HG03025 (cell line): ENCODE results near the gene MAGEH1.
"Not testable (repeated sequence)": the region's sequence is repeated elsewhere in the genome, so short reads cannot be mapped to it uniquely, and the experiment has no call there.

ENCODE experiments used
- ATAC-seq: cut with Tn5 transposase; IDR thresholded peaks from one replicate; pipeline ENCODE4 v1.9.1; 2021; ENCODE audit warnings: mild to moderate bottlenecking, moderate library complexity; ENCODE audit not compliant: unreplicated experiment, low FRiP score

MAGEH1 gene, protein sequence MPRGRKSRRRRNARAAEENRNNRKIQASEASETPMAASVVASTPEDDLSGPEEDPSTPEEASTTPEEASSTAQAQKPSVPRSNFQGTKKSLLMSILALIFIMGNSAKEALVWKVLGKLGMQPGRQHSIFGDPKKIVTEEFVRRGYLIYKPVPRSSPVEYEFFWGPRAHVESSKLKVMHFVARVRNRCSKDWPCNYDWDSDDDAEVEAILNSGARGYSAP

DNA sequence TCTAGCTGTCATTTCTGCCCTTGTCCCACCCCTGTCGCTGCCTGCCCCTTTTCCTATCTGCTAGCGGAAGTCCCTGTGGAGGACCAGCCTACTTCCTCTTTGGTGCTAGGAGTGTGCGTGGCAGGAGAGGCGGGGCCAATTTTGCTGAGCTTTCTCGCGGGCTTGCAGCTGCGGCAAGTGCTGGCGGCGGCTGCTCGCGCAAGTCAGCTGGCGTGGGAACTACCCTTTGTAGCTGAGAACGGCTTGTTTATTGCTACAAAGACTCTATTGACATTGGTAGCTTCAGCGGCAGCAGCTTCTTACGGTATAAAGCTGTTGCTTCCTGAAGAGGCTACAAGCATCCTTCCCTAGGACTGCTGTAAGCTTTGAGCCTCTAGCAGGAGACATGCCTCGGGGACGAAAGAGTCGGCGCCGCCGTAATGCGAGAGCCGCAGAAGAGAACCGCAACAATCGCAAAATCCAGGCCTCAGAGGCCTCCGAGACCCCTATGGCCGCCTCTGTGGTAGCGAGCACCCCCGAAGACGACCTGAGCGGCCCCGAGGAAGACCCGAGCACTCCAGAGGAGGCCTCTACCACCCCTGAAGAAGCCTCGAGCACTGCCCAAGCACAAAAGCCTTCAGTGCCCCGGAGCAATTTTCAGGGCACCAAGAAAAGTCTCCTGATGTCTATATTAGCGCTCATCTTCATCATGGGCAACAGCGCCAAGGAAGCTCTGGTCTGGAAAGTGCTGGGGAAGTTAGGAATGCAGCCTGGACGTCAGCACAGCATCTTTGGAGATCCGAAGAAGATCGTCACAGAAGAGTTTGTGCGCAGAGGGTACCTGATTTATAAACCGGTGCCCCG is at the start of gene MAGEH1:
MAGEH1 (plus strand) TSS at position 138 of the 843 bp plus-strand sequence; CDS start at position 386, 248 bp downstream.
- ATAC-seq: peak; percentile 93

DNA sequence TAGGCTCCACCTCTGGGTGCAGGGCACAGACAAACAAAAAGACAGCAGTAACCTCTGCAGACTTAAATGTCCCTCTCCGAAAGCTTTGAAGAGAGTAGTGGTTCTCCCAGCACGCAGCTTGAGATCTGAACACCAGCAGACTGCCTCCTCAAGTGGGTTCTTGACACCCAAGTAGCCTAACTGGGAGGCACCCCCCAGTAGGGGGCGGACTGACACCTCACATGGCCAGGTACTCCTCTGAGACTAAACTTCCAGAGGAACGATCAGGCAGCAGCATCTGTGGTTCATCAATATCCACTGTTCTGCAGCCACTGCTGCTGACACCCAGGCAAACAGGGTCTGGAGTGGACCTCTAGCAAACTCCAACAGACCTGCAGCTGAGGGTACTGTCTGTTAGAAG is 24.8 kb upstream of the MAGEH1 start:
- ATAC-seq: not testable (repeated sequence)

DNA sequence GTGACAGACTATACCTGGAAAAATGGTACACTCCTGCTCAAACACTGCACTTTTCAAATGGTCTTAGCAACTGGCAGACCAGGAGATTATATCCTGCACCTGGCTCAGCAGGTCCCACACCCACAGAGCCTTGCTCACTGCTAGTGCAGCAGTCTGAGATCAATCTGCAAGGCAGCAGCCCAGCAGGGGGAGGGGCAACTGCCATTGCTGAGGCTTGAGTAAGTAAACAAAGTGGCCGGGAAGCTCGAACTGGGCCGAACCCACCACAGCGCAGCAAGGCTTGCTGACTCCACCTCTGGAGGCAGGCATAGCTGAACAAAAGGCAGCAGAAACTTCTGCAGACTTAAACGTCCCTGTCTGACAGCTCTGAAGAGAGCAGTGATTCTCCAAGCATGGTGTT is 8.5 kb upstream of the MAGEH1 start:
- ATAC-seq: not testable (repeated sequence)

DNA sequence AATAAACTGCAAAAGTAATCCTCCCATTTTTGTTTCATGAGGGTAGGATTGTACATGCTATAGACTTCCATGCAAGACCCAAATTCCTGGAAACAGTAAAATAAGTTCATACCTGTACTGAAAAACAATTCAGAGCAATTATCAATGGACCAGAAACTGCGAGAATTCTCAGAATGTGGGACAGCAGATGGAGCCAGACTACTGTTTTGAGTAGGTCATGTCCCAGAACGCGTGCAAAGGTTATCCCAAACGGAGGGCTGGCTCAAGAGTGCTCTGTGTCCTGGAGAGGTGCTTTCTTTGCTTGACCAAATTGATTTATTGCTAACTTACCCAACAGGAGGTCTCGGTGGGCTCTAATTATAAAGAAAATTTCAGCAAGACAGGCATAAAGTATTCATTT is 1.7 kb upstream of the MAGEH1 start:
- no peak for ATAC-seq

DNA sequence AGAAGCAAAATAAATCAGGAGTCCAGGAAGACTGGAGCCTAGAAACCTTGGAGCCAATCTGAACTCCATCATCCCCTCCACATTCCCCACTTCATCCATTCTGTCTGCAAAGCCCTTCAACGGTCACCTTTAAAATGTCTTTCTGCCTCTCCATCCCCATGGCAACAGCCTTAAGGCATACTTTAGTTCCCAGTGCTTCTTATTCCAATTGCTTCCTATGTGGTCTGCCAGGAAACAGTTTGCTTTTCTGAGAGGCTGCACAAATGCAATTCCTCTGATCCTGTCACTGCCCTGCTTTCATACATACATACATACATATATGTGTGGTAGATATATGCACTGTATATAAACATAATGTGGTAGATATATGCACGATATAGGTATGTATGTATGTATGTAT is 786 bp upstream of the MAGEH1 start:
- no peak for ATAC-seq

DNA sequence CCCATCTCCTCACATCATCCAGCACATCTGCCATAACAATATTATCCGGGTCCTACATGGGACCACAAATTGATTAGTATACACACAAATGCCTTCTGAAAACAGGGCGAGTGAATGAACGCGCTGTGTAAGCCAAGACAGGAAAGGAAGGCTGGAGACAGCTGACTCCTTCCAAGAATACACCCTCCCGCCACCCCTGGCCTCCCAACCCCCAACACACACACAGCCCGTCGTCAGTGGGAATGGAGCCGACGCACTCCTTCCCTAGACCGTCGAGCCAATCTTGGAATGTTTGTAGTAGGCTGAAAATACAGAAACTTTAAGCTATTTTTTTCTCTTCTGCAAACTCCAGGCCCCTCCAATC is 319 bp upstream of the MAGEH1 start:
- peak; percentile 18 for ATAC-seq

DNA sequence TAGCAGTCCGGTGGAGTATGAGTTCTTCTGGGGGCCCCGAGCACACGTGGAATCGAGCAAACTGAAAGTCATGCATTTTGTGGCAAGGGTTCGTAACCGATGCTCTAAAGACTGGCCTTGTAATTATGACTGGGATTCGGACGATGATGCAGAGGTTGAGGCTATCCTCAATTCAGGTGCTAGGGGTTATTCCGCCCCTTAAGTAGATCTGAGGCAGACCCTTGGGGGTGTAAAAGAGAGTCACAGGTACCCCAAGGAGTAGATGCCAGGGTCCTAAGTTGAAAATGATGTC is 852 bp downstream of the MAGEH1 start:
- no peak for ATAC-seq

DNA sequence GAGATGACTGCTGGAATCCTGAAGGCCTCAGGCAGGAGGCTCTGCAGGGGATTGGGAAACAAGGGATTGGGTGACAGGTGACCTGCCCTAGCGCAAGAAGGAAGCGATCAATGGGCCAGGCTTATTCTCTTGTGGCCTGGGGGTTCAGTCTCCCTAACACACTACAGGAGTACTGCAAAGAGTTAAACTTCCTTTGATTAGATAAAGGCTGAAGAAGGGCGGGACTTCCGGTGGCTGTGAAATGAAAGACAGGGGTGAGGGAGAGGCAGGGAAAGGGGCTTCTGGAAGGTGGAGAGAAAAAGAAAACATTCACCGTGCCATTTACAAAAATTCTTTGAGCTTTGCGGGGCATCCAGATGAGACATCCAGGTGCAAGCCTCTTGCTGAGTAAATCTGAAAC is 3.8 kb downstream of the MAGEH1 start:
- not testable (repeated sequence) for ATAC-seq

DNA sequence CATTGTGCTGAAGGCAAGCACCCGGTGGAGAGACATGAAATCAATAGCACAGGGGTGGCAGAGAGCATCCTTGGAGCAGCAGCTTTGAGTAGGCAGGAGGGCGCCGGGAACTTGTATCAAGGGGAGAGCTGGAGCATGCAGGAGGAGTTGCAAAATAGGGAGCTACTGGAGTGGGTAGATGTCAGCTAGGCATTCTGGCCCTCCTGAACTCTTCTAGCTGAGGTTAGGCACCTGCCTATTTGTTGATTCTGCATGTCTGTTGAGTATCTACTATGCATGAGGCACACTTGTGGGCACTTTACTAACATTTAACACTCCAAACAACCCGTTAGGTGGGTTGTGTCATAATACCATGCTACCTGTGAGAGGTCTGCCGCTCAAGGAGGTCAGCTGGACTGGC is 7.5 kb downstream of the MAGEH1 start:
- not testable (repeated sequence) for ATAC-seq

DNA sequence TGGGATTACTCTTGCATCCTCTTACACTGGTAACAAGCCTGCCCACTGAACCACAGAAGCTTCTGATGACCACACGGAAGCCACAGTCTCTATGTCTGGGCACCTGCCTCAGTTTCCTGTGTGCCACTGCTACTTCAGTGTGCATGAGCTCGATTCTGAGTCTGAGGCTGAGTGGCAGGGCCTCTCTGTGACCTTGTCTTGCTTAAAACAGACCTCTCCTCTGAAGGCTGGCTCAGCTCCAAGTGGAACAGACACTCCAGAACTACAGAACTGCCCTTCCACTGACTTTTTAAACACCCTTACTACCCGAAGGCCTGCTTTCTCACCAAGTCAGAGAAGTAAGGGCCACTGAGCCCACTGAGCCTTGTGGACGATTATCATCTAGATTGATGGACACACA is 8.0 kb downstream of the MAGEH1 start:
- not testable (repeated sequence) for ATAC-seq

DNA sequence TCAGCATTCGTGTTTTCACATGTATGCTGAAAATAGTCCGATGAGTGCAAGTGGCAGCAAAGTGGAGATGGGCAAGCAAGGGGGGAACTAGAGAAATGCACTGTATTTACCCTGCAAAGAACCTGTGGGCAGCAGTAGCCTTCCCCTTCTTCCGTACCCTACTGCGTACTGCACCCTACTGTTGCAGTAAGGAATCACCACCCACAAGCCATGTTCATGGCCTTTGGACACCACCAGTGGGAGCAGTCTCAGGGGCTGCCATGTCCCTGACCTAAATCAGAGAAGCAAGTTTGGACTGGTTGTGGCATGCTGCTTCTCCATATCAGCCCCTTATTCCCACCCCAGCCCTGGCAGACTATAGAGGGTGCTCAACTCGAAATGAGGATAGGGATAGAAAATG is 12.1 kb downstream of the MAGEH1 start:
- not testable (repeated sequence) for ATAC-seq

DNA sequence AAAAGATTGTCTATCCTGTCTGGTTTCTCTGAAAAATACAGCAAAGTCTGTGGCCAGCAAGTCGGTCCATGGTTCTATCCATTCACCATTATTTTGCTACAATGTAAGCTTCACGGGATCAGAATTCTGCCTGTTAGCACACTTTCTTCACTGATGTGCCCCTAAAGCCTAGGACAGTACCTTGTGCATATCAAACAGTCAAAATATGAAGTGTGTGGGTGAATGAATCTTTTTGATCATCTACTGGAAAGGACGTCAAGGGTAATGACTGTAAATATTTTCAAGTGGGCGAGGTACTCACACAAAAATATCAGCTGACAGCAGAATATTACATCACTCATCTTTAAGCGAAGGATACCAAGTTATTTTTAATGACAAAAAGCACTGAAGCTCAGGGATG is 13.2 kb downstream of the MAGEH1 start:
- ATAC-seq: not testable (repeated sequence)

DNA sequence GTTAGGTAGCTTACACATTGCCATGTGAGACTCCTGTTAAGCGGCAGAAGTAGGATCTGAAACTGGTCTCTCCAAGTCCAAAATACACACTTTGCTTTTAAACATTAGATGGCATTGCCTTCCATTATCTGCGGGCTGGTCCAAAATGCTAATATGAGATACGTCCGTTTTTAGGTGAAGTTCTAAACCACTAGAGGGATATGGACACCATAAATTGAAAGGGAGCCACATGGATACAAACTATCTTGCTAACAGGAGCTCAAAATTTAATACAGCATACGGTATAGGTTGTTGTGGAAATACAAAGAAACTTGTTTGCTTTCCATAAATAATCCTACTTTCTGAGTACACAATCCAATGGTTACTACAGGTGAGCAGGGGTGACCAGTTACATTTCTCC is 13.9 kb downstream of the MAGEH1 start:
- not testable (repeated sequence) for ATAC-seq

DNA sequence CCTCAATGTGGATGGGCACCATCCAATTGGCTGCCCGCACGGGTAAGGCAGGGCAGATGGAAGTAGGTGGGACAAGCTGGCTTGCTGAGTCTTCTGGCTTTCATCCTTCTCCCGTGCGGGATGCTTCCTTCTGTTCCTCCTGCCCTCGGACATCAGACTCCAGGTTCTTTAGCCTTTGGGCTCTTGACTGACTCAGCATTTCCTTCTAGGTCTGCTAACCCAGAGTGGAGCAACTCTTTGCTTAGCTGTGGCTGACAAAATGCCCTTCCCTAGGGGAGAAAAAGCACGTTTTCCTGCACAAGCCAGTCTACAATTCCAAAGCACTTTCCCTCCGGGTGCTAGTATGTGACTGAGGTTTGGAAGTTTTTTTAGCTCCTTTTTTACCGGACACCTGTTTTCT is 28.0 kb downstream of the MAGEH1 start:
- not testable (repeated sequence) for ATAC-seq

DNA sequence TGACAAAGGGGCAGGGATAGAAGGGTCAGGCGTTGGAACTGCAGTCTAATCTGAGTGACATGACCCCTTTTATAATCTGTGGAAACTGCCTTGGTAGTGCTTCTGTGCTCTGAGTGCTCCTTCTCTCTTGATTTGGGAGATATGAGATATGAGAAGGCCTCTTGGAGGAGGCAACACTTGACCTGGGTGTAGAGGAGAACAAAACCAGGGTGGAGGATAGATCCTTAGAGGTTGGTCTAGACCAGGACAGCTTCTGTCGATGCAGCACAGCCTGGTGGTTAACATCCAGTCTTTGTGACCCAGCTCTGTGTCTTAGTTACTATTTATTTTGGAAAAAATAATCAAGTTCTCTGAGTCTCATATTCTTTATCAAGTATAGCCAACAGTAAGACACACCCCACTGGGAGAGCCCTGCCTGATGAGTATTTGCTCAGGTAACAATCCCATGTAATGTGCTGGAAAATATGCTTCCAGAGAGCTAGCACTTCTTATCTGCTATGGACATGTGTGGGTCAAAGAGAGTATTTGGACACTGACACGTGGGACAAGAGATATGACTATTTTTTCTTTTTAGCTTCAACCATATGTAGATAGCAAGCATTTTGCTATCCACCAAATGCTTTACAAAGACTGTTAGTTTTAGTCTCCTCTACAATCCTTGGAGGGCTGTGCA is 28.6 kb downstream of the MAGEH1 start:
- no peak for ATAC-seq

DNA sequence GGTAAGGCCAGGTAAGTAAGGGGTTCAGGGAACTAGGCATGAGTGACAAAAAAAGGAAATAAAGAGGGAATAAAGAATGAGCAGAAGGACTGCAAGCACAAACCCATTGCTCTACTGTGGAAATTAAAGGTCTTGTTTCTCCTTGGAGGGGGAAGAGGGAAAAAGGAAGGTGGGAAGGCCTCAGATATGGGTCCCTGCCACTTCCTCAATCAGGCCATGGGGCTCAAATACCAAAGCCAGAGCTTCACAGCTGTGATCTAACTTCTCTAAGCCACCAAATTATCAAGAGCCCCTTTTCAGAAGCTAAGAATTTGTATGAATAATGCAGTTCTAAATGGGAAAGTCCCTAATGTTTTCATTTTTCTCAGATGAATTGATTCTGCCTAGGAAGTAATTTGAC is 33.0 kb downstream of the MAGEH1 start:
- ATAC-seq: no peak

DNA sequence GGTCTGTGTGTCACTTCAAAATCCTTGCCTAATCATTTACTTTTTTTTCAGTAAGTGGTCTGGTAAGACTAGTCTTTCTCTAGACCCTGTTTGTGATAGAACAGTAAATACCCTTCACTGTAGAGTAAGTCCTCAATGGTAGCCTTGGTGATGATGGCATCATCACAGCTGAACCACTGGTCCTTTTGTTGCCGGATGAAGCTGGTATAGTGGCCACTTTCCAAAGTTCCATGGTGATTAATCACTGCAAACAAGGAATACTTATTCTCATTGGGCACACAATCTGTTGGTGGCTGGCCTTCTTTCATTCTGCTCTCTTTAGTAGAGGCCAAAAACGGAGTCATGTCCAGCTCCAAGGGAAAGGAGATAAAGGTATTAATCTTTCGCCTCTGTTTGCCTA is 34.8 kb downstream of the MAGEH1 start:
- ATAC-seq: no peak

DNA sequence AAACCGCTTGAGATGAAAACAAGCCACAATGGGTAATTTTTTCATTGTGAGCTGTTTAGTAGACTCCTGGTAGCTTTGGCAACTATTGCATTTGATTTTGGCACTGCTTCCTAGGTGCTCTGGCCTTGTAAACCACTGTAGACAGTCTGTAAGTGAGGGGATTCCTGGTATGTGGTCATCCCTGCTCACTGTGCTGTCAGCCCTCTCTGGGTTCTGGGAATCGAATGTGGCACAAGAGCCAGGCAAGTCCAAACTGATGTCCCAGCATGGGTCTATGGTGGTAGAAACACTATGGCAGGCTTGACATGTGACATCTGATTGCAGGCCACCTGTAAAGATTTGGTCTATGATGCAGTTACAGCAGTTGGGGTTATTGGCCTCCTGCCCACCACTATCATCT is 35.2 kb downstream of the MAGEH1 start:
- ATAC-seq: no peak

DNA sequence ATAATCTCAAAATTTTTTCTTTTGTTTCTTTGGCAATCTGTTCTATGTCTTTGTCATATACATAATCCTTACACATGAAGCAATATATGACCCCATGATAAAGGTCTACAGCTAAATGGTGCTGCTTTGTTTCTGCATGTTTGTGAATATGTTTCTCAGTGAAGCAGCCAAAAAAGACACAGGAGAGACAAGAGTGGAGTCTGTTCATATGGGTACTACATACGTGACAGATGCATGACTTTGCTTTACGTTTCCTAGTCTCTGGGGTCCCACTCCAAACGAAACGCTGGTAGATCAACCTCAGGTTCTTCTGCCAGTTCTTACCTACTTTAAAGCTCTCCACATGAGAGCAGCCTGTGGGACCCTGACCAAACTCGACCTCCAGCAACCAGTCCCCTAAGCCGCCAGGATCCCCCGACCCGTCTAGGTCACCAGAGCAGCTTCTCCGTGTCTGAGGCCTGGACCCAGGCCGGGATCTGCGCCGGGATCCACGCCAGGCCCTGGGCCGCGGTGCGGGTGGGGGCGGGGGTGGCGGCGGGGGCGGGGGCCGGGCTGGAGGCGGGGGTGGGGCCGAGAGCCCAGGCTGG is 36.2 kb downstream of the MAGEH1 start:
- ATAC-seq: no peak

DNA sequence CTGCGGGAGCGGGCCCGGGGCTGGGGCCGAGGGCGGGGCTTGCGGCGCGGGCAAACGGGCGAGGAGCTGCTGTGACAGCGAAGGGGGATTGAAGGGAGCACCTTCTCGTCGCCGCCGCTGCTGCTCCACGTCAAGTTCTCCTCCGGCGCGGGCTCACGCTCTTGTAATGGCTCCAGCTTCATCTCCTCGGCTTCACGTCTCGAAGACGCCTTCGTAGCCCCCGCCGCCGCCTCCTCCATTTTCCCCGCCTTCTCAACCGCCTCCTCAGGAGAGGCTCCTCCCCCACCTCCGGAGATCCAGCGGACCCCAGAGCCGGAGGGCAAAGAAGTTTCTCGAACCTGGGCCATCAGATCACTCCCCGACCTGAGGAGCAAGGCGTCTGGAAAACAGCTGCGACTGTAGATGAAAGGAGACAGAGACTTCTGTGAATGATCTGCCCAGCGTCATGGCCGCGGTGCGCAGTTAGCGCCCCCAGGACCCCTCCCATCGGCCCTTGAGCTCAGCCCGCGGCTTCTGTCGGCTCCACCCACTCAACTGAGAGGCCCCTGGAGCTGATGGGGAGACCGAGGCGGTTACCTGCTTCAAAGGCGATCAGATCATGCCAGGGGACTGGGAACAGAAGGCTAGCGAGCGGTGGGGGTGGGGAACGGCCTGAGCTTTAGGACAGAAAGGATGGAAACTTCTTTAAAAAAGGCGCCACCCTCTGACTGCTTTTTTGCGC is 36.8 kb downstream of the MAGEH1 start:
- peak; percentile 62 for ATAC-seq
